Gastrocnemius medialis (tissue), 4 donors: ENCODE data around the gene SLC17A6. TPM values are rescaled to one million over a fixed set of nuclear protein-coding genes. Genes with fewer than 3 reads are reported as not detected.

Experiments used
- ATAC-seq, 2 donors: fragments of 150-250 bp; one replicate each; pipeline ENCODE4 v1.9.1; 2016
- DNase-seq, 2 donors: peaks; one replicate each; pipeline ENCODE4 v3.0.0-alpha.2; 2019
- H3K27ac ChIP-seq, 4 donors: fragments of 200-600 bp; sonication (generic); 1 replicate in 1 of 4; 2 replicates in 3 of 4; pipeline ENCODE4 v1.5.1; 2016 to 2018; ENCODE audit warnings: mild to moderate bottlenecking in 2 of 4, moderate library complexity in 1 of 4
- H3K27me3 ChIP-seq, 3 donors: fragments of 200-600 bp; sonication (generic) in 2 of 3; 1 replicate in 1 of 3; 2 replicates in 2 of 3; pipeline versions ENCODE4 v1.5.1 to v1.6.0; 2016 to 2019; ENCODE audit warnings: mild to moderate bottlenecking in 1 of 3, moderate library complexity in 1 of 3
- H3K36me3 ChIP-seq, 2 donors: fragments of 200-600 bp; sonication (generic) in 1 of 2; one replicate each; pipeline ENCODE4 v1.5.1; 2017 to 2018
- H3K4me1 ChIP-seq, 2 donors: fragments of 200-600 bp; sonication (generic) in 1 of 2; one replicate each; pipeline ENCODE4 v1.5.1; 2016 to 2017; ENCODE audit warnings: mild to moderate bottlenecking in 2 of 2
- H3K4me3 ChIP-seq, 4 donors: fragments of 200-600 bp; sonication (generic) in 3 of 4; 1 replicate in 1 of 4; 2 replicates in 3 of 4; pipeline ENCODE4 v1.5.1; 2016 to 2019; ENCODE audit warnings: mild to moderate bottlenecking in 2 of 4
- H3K9me3 ChIP-seq, 3 donors: fragments of 200-600 bp; sonication (generic) in 2 of 3; 1 replicate in 1 of 3; 2 replicates in 2 of 3; pipeline ENCODE4 v1.5.1; 2016 to 2019
- CTCF ChIP-seq, 5 experiments: fragments of 450-650 bp in 3 of 5; fragments of 200-600 bp in 2 of 5; sonication (generic) in 2 of 5; IDR thresholded peaks in 4 of 5; conservative IDR thresholded peaks in 1 of 5; 1 replicate in 4 of 5; 2 replicates in 1 of 5; pipeline ENCODE4 v1.5.1; 2016 to 2019; ENCODE audit warnings: antibody characterized with exemption in 5 of 5, mild to moderate bottlenecking in 3 of 5, moderate library complexity in 3 of 5
- POLR2A ChIP-seq, 2 donors: fragments of 450-650 bp; IDR thresholded peaks; one replicate each; pipeline ENCODE4 v1.6.1; 2017; ENCODE audit warnings: antibody characterized with exemption in 2 of 2, mild to moderate bottlenecking in 2 of 2, moderate library complexity in 2 of 2
- in situ Hi-C, 4 donors: fragments of 200-750 bp; cut with MboI; loops; one replicate each; pipeline versions ENCODE4 v1.15.0 to v1.8.0; 2017; ENCODE audit warnings: low sequenced_read_pairs in 4 of 4
- intact Hi-C: fragments of 100-400 bp; cut with DNase I; formaldehyde crosslinking; loops from one replicate; pipeline ENCODE4 v1.15.1; 2023; ENCODE audit warnings: low total_unique reads
- total RNA-seq, 4 donors: library from RNA; depleted of rRNA; stranded (reverse); fragments of >200 nt; gene quantifications; one replicate each; pipeline versions ENCODE4 v1.1.0 to v1.2.3, GENCODE V29; 2016

The SLC17A6 gene
- total RNA-seq, 4 donors from 2014 or later: not detected

- in situ Hi-C loops: loop anchor here (10.0 to 25.0 kb wide), 4 partner anchors 203 to 456 kb away; no protein-coding TSS in a partner anchor
- intact Hi-C loops: no loop called here
- DNase-seq (no peak), ATAC-seq (no peak)
- H3K36me3 ChIP-seq: no peaks in the 10 kb centered on the region
- H3K27me3 ChIP-seq: peaks cover 0 to 3% (median 0%) of the 10 kb centered on the region in 3 donors
- no peaks in the 10 kb centered on the region for H3K9me3 ChIP-seq
- H3K4me3 ChIP-seq: no peak overlapping the region
- no peak overlapping the region for H3K27ac ChIP-seq
- no peak for TF ChIP-seq CTCF (IDR thresholded peaks at IDR 0.05 in 4 of 5, conservative IDR thresholded peaks at IDR 0.05 in 1 of 5)
- TF ChIP-seq POLR2A (IDR thresholded peaks at IDR 0.05): no peak
- no peaks in the 10 kb centered on the region for H3K4me1 ChIP-seq
Observed at GRCh38 chr11:22331771-22332170, 6.4 kb upstream of the SLC17A6 start.

- Histone ChIP-seq H3K27me3 (peaks cover 34 to 44% (median 38%) of the 10 kb centered on the region in 3 donors), H3K4me3 (no peak overlapping the region), H3K36me3 (no peaks in the 10 kb centered on the region), H3K4me1 (no peaks in the 10 kb centered on the region), H3K9me3 (no peaks in the 10 kb centered on the region), H3K27ac (no peak overlapping the region)
- intact Hi-C loops (no loop called here), in situ Hi-C loops (loop anchor here (5.0 to 25.0 kb wide), 6 partner anchors 198 to 456 kb away; no protein-coding TSS in a partner anchor)
- ATAC-seq (no peak), DNase-seq (no peak)
- no peak for TF ChIP-seq CTCF (IDR thresholded peaks at IDR 0.05 in 4 of 5, conservative IDR thresholded peaks at IDR 0.05 in 1 of 5)
- no peak for TF ChIP-seq POLR2A (IDR thresholded peaks at IDR 0.05)
Observed at GRCh38 chr11:22336587-22336986, 1.6 kb upstream of the SLC17A6 start.

- no peaks in the 10 kb centered on the region for H3K4me1 ChIP-seq
- ATAC-seq: no peak
- no peaks in the 10 kb centered on the region for H3K36me3 ChIP-seq
- H3K27ac ChIP-seq: no peak overlapping the region
- TF ChIP-seq CTCF (IDR thresholded peaks at IDR 0.05 in 4 of 5, conservative IDR thresholded peaks at IDR 0.05 in 1 of 5) (no peak), POLR2A (IDR thresholded peaks at IDR 0.05) (no peak)
- intact Hi-C loops (no loop called here), in situ Hi-C loops (loop anchor here (5.0 to 25.0 kb wide), 6 partner anchors 195 to 453 kb away; no protein-coding TSS in a partner anchor)
- no peak overlapping the region for H3K4me3 ChIP-seq
- peaks cover 64 to 73% (median 65%) of the 10 kb centered on the region in 3 donors for H3K27me3 ChIP-seq
- H3K9me3 ChIP-seq: no peaks in the 10 kb centered on the region
- no peak for DNase-seq
Observed at GRCh38 chr11:22339611-22340010, 1.4 kb downstream of the SLC17A6 start.

- no peak for ATAC-seq
- no peaks in the 10 kb centered on the region for H3K4me1 ChIP-seq
- peaks cover 64 to 77% (median 71%) of the 10 kb centered on the region in 3 donors for H3K27me3 ChIP-seq
- no peaks in the 10 kb centered on the region for H3K36me3 ChIP-seq
- intact Hi-C loops (no loop called here), in situ Hi-C loops (loop anchor here in 1 of 4 donors (25.0 kb wide), 1 partner anchor 447 kb away; no protein-coding TSS in a partner anchor)
- no peak overlapping the region for H3K4me3 ChIP-seq
- no peak for DNase-seq
- TF ChIP-seq POLR2A (IDR thresholded peaks at IDR 0.05) (no peak), CTCF (IDR thresholded peaks at IDR 0.05 in 4 of 5, conservative IDR thresholded peaks at IDR 0.05 in 1 of 5) (no peak)
- no peaks in the 10 kb centered on the region for H3K9me3 ChIP-seq
- H3K27ac ChIP-seq: no peak overlapping the region
Observed at GRCh38 chr11:22340235-22340634, 2.1 kb downstream of the SLC17A6 start.
